Activated CD4-positive, alpha-beta T cell treated with anti-CD3 and anti-CD28 coated beads for 48 hours (primary cell): ENCODE data around the gene AGER.
"Not testable (repeated sequence)": the region's sequence is repeated elsewhere in the genome, so short reads cannot be mapped to it uniquely, and the experiment has no call there.

ENCODE experiments used
- DNase-seq: peaks from one replicate; pipeline ENCODE4 v3.0.0-alpha.2; 2020

Gene AGER

DNA sequence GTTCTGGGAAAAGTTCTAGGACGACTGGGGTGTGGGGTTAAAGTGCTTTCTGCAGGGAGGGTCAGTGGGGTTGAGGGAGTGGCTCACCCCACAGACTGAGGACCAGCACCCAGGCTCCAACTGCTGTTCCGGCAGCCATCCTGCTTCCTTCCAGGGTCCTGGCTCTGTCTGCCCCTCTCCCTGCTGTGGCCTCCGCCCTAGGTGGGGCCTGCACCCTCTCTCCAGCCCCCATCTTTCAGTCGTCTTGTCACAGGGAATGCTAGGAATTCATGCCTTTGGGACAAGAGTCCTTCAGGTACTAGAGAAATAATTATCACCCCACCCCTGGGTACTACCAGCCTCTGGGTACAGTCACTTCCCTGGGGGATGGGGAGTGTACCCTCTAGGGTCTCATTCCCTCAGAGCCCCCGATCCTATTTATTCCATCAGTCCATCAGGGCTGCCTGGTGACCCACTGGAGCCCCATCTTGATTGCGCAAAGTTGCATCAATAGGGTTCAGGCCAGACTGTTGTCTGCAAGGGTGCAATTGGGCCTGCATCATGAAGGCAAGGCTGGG is at the start of gene AGER:
AGER (minus strand) TSS at position 170 of the 557 bp plus-strand sequence; CDS start at position 139, 31 bp downstream.
- DNase-seq = no peak

DNA sequence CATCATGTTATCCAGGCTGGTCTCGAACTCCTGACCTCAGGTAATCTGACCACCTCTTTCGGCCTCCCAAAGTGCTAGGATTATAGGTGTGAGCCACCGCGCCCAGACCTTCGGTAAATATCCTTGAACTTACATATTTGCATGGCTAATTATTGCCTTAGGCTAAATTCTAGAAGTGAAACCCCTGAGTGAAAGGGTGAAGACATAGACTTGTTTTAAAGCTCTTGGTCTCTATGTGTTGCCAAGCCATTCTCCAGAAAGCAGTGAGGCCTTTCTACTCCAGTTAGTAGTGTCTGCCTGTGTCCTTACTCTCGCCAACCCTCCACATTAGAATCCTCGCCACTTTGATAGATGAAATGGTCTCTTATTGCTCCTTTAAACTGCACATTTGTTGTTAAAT is 42.4 kb upstream of the AGER start:
- DNase-seq = no peak

DNA sequence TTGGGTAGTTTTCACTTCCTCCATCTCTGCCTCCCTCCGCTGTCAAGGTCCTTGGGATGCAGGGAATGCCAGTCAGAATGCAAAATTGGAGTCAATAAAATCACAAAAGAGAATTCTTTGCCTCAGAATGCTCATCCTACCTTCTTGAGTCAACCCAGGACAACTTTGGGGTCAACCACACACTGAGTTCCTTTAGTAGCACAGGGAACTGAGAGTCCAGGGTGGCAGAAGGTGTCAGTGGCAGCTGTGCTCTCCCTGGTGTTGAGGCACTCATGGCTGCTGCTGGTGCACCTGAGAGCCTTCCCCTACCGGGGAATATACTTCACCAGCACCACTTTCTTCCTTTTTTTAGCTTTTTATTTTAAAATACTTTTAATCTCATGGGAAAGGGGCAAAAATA is 40.6 kb upstream of the AGER start:
- DNase-seq = no peak

DNA sequence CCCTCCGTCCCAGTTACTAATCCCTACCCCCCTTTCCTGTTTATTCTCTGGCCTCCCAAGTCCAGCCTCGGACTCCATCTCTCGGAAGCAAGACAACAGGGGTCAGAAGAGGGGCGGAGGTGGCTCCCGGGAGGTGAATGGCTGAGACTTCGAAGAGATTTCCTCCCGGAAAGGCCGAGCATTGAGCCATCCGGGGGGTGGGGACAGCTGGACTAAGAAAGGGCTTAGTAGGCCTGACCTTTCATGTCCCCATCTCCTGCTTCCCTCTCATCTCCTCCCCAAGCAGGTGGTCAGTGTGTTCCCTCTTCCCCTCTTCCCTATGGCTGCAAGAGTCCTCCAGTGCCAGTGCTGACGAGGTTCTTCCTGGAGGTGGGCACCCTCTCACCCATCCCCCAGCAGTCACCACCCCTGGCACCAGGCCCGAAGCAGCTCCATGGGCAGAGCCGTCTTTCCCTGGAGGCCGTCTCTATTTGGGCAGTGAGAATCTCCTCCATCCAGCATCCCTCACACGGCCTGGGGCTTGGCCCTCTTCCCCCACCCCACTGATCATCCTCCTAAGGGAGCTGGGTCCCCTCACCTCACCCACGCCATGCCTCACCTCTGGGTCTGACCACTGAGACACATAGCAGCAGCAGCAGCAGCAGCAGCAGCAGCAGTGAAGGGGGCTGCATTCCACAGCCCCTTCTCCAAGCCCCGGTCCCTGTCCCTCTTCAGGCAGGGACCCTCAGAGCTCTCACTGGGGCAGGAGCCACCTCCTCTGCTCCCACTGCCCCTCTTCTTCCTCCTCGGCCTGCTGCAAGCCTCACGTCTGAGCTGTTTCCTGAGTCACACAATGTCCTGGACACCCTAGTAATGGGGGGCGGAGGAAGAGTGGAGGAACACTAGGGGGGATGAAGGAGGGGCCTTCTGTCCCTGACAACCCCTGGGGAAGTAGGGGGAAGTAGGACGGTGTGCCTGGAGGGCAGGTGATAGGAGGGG is 39.5 kb upstream of the AGER start, which contains the start of gene NOTCH4:
NOTCH4 (minus strand) TSS at position 810 of the 978 bp plus-strand sequence; CDS start at position 671, 139 bp downstream.
- no peak for DNase-seq

DNA sequence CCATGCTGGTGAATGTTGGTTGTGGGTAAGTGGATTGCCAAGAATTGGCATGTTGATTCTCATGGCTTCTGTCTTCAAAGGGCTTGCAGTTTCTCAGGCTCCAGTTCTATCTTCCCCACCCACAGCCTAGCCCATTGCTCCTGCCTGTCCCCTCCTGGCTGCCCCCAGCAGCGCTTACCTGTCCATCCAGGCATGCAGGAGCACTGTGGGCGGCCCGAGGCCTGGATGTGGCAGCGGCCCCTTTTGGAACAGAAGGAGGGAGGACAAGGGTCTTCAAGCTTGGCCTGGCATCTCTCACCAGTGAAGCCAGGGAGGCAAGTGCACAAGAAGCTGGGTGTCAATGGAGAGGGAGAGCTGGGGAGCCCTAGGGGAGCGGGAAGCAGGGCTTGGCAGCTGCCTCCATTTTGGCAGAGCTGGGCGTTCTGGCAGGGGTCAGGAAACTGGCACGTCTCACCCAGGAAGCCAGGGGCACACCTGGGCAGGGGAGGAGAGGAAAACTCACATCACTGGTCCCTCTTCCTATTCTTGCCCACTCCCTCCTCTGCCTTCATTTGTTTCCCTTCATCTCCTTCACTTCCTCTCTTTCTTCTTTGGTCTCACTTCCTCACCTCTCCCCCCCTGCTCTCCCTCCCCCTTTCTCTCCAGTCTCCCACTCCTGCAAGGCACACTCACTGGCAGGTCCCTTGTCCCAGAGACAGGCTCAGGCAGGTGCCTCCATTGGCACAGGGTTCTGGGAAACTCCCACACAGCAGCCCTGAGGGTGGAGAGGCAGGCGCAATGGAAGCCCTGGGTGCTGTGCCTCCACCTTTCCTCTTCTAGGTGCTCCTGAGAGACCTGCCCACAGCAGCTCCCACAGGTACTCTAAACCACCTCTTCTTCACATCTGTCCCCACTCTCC is 38.5 kb upstream of the AGER start:
- no peak for DNase-seq

DNA sequence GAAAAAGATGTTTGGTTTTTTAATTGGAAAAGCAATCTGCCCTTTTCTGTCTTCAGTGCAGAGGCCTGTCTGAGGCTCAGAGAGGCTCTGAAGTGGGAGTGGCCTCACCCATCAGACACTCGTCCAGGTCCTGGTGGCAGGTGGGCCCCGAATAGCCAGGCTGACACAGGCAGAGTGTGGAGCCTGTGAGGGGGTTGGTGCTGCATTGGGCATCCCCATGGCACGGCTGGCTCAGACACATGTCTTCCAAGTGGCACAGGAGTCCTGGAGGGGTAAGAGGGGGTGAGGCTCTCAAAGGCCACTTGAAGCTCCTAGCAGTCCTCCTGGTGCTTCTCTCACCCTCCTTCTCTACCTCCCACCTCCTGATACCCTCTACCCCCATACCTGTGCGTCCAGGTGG is 36.0 kb upstream of the AGER start:
- DNase-seq = no peak

DNA sequence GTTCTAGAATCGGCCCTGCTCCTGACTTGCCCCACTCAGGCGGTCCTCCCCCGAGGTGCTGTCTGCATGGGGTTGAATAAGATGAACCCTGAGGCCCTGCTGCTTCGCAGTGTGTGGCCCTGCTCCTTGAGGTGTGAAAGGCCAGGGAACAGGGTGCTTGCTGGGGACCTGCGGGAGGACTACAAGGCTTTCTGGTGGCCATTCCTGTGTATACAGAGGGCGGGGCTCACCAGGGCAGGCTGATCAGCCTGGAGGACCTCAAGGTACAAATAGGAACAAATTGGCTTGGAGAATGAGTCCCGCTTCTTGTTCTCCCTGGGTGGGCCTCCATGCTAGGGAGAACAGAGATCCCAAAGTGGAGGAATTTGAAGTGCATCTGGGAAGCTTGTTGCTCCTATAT is 34.1 kb upstream of the AGER start:
- no peak for DNase-seq

DNA sequence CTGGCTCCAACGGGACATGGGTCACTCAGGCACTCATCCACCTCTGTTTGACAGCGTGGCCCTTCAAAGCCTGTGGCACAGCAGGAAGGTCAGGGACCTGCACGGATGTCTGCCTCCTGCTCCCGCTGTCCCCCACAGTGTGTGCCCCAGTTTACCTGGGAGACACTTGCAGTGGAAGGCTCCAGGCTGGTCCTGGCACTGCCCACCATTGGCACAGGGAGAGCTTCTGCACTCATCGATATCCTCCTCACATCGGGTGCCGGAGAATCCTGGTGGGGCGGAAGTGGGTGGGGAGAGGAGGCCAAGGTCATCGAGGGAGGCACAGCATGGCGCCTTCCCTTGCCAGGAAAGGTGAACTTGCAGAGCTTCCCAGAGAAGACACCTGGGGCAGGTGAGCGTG is 32.9 kb upstream of the AGER start:
- no peak for DNase-seq

DNA sequence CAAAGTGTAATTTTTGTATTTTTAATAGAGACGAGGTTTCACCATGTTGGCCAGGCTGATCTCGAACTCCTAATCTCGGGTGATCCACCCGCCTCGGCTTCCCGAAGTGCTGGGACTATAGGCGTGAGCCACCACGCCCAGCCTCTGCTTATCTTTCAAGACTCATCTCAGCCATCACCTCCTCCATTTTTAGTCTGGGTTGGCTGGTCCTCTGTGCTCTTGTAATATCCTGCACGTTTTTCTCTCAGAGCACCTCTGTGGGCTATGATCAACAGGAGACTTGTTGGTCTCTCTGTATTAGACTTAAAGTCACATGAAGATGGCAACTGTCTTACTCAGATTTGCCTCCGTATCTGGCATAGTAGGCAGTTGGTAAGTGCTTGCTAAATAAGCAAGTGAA is 32.2 kb upstream of the AGER start:
- no peak for DNase-seq

DNA sequence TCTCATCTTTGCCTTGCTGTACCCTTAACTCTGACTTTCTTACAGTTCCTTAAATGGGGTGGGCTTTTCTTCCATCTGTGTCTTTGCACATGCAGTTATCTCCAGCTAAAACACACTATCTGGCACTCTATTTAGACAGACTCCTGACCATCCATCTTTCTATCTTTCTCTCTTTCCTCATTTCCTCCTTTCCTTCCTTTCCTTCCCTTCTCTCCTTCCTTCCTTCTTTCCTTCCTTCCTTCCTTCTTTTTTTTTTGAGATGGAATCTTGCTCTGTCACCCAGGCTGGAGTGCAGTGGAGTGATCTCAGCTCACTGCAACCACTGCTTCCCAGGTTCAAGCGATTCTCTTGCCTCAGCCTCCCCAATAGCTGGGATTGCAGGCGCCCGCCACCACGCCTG is 31.6 kb upstream of the AGER start:
- no peak for DNase-seq

DNA sequence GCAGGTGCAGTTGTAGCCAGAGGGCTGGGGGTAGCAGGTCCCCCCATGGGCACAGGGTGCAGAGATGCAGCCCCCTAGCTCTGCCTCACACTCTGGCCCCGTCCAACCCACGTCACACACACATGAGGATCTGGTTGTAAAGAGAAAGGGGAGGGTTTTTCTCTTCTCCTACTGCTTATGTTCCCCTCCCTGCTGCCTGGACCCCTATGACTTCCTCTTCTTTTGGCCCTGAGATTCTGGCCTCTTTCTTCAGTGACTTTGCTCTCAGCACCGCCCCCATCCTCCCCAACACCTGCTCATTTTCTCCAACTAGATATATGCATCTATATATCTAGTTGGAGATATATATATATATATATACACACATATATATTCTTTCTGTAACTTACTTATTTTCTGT is 30.1 kb upstream of the AGER start:
- DNase-seq = no peak

DNA sequence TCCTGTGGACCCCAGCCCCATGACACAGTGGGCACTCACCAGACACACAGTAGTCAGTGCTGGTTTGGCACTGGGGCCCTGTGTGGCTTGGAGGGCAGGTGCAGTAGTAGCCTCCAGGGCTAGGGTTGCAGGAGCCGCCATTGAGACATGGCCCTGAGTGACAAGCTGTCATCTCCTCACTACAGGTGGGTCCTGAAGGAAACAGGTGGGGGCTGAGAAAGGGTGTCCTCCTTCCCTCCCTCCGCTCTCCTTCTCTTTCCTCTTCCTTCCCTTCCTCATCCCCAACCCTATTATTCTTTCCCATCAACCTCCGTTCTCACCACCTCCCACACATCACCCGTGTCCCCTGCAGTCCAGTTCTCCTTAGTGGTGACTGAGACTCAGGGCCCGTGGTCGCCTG is 29.6 kb upstream of the AGER start:
- no peak for DNase-seq

DNA sequence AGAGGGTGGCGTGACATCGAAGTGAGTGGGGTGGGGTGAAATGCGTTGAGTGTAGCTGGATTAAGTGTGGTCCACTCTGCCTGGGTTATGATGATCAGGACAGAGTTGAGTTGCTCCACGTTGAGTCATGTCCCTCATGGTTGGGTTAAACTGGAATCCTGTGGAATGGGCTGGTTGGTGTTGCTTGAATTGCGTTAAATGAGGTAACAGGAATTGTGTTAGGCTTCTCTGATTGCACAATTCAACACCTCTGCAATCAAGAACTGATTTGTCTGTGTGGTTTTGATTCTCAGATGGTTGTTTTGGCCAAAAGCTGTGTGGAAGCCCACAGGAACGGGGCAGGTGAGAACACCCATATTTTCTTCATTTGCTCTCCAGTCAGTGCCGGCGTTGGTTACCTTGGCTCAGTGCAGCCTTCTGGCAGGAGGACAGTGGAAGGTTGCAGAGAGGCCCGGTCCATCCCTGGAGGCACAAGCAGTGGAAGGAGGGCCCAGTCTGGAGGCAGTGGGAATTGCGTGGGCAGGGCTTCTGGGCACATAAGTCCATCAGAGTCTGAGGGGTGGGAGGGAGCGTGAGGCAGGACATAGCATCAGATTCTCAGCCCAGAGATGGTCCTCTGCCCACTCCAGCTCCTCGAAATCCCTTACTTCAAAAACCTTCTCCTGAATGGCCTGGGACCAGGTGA is 28.2 kb upstream of the AGER start:
- no peak for DNase-seq

DNA sequence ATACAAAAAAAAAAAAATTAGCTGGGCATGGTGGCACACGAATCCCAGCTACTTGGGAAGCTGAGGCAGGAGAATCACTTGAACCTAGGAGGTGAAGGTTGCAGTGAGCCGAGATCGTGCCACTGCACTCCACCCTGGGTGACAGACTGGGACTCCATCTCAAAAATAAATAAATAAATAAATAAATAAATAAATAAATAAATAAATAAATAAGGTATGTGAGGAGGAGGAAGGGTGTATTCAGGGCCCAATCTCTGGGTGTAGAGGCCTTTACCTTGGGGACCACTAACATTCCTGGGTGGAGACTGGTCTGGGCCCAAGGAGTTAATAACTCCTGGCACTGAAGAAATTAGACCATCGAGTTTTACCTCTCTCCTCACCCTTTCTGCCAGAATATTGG is 27.4 kb upstream of the AGER start:
- not testable (repeated sequence) for DNase-seq

DNA sequence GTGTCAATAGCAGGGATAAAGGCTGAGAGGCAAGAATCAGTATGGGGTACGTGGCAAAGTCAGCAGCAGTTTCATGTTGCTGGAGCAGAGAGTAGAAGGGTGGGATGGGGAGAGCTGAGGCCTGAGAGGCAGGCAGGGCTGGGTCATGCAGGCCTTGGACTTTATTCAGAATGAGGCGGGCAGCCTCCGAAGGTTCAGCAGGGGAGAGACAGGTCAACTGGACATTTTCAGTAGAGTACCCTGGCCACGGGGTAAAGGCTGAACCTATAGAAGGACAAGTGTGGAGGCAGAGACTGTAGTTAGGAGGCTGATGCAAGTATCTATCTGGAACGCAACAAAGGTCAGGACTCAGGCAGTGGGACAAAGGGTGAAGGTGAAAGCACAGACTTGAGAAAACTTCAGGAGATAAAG is 26.1 kb upstream of the AGER start:
- DNase-seq = no peak

DNA sequence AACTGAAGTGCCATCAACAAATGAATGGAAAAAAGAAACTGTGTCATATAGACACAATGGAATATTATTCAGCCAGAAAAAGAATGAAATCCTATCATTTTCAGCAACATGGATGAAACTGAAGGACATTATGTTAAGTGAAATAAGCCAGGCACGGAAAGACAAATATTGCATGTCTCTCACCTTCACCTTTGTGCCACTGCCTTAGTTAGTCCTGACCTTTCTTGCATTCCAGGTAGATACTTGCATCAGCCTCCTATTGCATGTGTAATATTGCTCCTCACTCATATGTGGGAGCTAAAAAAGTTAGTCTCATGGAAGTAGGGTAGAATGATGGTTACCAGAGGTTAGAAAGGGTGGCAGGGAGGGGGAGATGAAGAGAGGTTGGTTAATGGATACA is 24.9 kb upstream of the AGER start:
- no peak for DNase-seq

DNA sequence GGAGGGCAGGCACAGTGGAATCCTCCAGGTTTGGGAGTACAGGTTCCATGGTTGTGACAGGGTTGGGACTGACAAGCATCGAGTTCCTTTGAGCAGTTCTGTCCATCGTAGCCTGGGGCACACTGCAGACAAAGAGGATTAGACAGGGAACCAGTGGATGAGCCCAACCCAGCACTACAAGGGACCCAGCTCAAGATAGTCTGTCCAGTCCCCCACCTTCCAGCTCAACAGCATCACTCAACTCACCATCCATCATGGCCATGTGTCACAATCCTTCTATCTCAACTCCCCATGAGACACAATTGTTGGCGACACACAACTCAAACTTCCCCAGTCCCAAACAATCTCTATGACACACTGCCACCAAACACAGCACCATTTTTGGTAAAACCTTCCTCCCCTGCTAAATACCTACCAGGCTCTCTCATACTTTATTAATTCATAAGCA is 20.2 kb upstream of the AGER start:
- DNase-seq = no peak

DNA sequence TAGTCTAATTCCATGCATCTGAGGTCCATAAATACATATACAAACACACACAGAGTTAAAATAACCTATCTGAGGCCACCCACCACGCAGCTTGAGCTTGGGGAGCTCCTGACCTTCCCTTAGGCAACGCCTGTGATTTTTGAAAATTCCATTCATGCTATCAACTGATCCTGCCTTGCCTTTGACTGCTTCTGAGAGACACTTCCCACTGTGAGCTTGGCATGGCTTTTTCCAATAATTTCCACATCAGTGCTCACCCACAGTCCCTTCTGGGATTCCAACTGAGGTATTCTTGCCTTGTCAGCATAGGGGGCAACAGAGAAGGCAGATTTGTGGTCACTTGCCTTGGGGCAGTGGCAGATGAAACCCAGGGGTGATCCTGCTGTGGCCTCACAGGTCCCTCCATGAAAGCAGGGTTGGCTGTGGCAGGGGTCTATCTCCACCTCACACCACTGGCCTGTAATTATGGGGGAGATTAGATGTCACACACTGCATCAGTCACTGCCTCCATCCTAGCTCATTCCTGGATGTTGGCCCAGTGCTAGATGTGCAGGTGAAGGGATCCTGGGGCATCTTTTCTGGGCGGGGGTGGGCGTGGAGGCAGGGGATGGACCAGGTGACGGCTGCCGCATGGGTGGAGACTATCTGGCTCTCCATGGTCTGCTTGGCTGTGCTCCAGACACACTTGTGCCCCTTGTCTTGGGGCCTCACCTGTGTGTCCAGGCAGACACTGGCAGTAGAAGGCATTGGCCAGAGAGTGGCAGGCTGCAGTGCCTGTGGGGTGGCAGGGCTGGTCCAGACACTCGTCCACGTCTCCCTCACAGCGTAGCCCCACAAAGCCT is 19.6 kb upstream of the AGER start:
- DNase-seq = no peak

DNA sequence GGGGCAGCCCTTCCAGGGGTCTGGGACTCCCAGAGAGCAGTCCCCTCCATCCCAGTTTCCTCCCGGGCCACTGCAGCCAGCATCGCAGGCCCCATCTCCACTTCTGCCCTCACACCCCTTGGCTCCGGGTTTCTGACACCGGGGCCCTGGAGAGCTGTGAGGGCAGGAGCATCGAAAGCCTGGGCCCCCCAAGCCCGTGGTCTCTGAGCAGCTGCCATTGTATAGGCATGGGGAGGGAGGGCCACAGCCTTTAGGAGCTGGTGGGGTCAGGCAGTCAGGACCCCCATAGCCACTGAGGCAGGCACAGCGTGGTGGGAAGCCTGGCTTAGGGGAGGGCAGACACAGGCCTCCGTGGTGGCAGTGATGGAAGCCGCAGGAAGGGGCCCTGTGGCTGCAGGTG is 18.1 kb upstream of the AGER start:
- no peak for DNase-seq

DNA sequence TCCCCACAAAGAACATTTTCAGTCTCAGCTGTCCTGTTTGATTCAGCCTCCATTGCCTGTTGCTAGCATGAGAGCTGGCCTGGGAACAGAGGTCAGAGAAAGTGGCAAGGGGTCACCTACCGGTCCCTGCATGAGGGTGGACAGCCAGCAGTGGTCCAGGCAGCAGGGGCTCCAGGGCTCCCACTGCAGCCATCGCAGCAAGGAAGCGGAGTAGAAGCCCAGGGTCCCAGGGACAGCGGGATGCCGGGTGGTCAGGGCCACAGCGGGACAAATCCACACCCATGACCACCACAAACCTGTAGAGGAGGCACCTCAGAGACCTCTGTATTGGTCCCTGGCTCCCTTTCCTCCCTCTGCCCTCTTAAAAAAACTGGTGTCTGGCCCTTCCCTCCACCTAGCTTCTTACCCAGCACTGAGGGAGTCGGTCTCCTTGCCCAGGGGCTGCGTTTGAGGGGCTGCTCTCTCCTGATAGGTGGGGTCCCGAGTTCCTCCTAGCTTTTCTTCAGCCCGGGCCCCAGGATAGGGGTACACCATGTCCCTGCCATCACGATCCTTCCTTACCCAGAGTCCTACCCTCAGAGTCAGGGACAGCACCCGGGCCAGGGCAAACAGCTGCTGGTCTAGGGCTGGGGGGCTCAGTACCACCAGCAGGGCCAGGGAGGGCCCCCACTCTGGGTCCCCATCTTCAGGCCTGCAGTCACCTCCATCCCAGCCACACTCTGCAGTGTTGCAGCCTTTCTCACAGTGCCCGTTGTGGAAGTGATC is 16.8 kb upstream of the AGER start:
- no peak for DNase-seq

DNA sequence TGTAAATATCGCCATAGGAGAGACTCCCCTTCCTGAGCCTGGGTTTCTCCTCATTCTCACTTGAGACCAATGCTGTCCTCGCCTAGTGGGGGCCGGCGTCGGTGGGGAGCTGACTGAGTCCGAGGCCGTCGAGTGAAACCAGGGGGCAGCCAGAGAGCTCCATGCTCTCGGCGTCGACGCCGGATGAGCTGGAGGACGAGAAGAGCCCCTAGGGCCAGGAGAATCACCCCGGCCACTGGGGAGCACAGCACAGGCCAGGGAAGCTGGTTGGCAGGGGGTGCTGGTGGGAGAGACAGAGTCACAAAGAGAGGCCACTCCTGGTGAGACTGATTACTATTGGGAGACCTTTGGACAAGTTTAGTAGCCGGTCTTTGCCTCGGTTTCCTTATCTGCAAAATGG is 14.8 kb upstream of the AGER start:
- DNase-seq = no peak
